ENCODE results near the gene VCL. TPM values are rescaled to one million over a fixed set of nuclear protein-coding genes. Genes with fewer than 3 reads are reported as not detected.

The VCL gene
- polyA plus RNA-seq, 1 donor from 2014 or later: 44.2 TPM

GRCh38 chr10:74099836-74100235 is 101.9 kb downstream of the VCL start:
- Mint-ChIP-seq H3K27me3 (no peaks in the 10 kb centered on the region), H3K4me1 (peaks cover 17 to 20% (median 18%) of the 10 kb centered on the region in 3 donors), H3K4me3 (no peak overlapping the region), H3K9me3 (no peaks in the 10 kb centered on the region), H3K36me3 (peaks cover 19% of the 10 kb centered on the region), H3K27ac (no peak overlapping the region)

GRCh38 chr10:74103560-74104258 is 105.8 kb downstream of the VCL start:
- Mint-ChIP-seq H3K27me3 (no peaks in the 10 kb centered on the region), H3K4me3 (no peak overlapping the region), H3K27ac (peak overlapping the region in 1 of 3 donors; percentile 14)

GRCh38 chr10:74104480-74104879 is 106.6 kb downstream of the VCL start:
- Mint-ChIP-seq H3K27me3 (no peaks in the 10 kb centered on the region), H3K4me3 (no peak overlapping the region), H3K36me3 (peaks cover 8% of the 10 kb centered on the region), H3K9me3 (no peaks in the 10 kb centered on the region), H3K4me1 (peaks cover 0 to 5% (median 0%) of the 10 kb centered on the region in 3 donors), H3K27ac (no peak overlapping the region)

More at GRCh38 chr10:74103560-74104258, 105.8 kb downstream of the VCL start:
- Mint-ChIP-seq H3K36me3 (peaks cover 8% of the 10 kb centered on the region), H3K9me3 (no peaks in the 10 kb centered on the region), H3K4me1 (peaks cover 1 to 12% (median 2%) of the 10 kb centered on the region in 3 donors)

GRCh38 chr10:74104996-74105395 is 107.1 kb downstream of the VCL start:
- Mint-ChIP-seq H3K27me3 (no peaks in the 10 kb centered on the region), H3K9me3 (no peaks in the 10 kb centered on the region), H3K27ac (no peak overlapping the region), H3K4me3 (no peak overlapping the region), H3K4me1 (peaks cover 0 to 5% (median 0%) of the 10 kb centered on the region in 3 donors), H3K36me3 (peaks cover 8% of the 10 kb centered on the region)

GRCh38 chr10:74107391-74107790 is 109.5 kb downstream of the VCL start:
- Mint-ChIP-seq H3K4me1 (peaks cover 0 to 5% (median 1%) of the 10 kb centered on the region in 3 donors), H3K36me3 (peaks cover 12% of the 10 kb centered on the region), H3K27ac (peak overlapping the region in 1 of 3 donors; percentile 36), H3K4me3 (no peak overlapping the region), H3K27me3 (no peaks in the 10 kb centered on the region), H3K9me3 (no peaks in the 10 kb centered on the region)

- no peak overlapping the region for H3K27ac Mint-ChIP-seq
- H3K4me3 Mint-ChIP-seq: no peak overlapping the region
- H3K27me3 Mint-ChIP-seq: no peaks in the 10 kb centered on the region
- H3K4me1 Mint-ChIP-seq: peaks cover 0 to 5% (median 1%) of the 10 kb centered on the region in 3 donors
- no peaks in the 10 kb centered on the region for H3K9me3 Mint-ChIP-seq
- peaks cover 12% of the 10 kb centered on the region for H3K36me3 Mint-ChIP-seq
Measured at GRCh38 chr10:74109452-74109851, 111.5 kb downstream of the VCL start.

GRCh38 chr10:74110120-74110519 is 112.2 kb downstream of the VCL start:
- Mint-ChIP-seq H3K27ac (no peak overlapping the region), H3K4me1 (peaks cover 0 to 5% (median 1%) of the 10 kb centered on the region in 3 donors), H3K36me3 (peaks cover 11% of the 10 kb centered on the region), H3K9me3 (no peaks in the 10 kb centered on the region), H3K27me3 (no peaks in the 10 kb centered on the region), H3K4me3 (no peak overlapping the region)

GRCh38 chr10:74111799-74112198 is 113.9 kb downstream of the VCL start:
- Mint-ChIP-seq H3K27me3 (no peaks in the 10 kb centered on the region), H3K27ac (no peak overlapping the region), H3K4me3 (no peak overlapping the region), H3K36me3 (peaks cover 8% of the 10 kb centered on the region), H3K4me1 (peaks cover 0 to 1% (median 0%) of the 10 kb centered on the region in 3 donors), H3K9me3 (no peaks in the 10 kb centered on the region)

- no peak overlapping the region for H3K27ac Mint-ChIP-seq
- H3K4me1 Mint-ChIP-seq: peaks cover 0 to 1% (median 0%) of the 10 kb centered on the region in 3 donors
- H3K9me3 Mint-ChIP-seq: no peaks in the 10 kb centered on the region
- H3K4me3 Mint-ChIP-seq: no peak overlapping the region
- no peaks in the 10 kb centered on the region for H3K27me3 Mint-ChIP-seq
- H3K36me3 Mint-ChIP-seq: peaks cover 6% of the 10 kb centered on the region
Measured at GRCh38 chr10:74113546-74113945, 115.6 kb downstream of the VCL start.

GRCh38 chr10:74114041-74114448 is 116.1 kb downstream of the VCL start:
- H3K9me3 Mint-ChIP-seq: no peaks in the 10 kb centered on the region
- no peak overlapping the region for H3K27ac Mint-ChIP-seq
- H3K4me3 Mint-ChIP-seq: no peak overlapping the region
- H3K36me3 Mint-ChIP-seq: peaks cover 6% of the 10 kb centered on the region
- H3K27me3 Mint-ChIP-seq: no peaks in the 10 kb centered on the region
- H3K4me1 Mint-ChIP-seq: peaks cover 0 to 1% (median 0%) of the 10 kb centered on the region in 3 donors

- peak overlapping the region in 1 of 3 donors; percentile 64 for H3K27ac Mint-ChIP-seq
- H3K4me1 Mint-ChIP-seq: no peaks in the 10 kb centered on the region
- H3K9me3 Mint-ChIP-seq: no peaks in the 10 kb centered on the region
- no peaks in the 10 kb centered on the region for H3K36me3 Mint-ChIP-seq
- no peak overlapping the region for H3K4me3 Mint-ChIP-seq
- H3K27me3 Mint-ChIP-seq: no peaks in the 10 kb centered on the region
Measured at GRCh38 chr10:74117738-74118137, 119.8 kb downstream of the VCL start.

- Mint-ChIP-seq H3K4me3 (no peak overlapping the region), H3K4me1 (no peaks in the 10 kb centered on the region), H3K27me3 (no peaks in the 10 kb centered on the region), H3K9me3 (no peaks in the 10 kb centered on the region), H3K27ac (peak overlapping the region; percentile 35 to 84 (median 70)), H3K36me3 (no peaks in the 10 kb centered on the region)
Measured at GRCh38 chr10:74118804-74119203, 120.9 kb downstream of the VCL start.

- Mint-ChIP-seq H3K27ac (peak overlapping the region in 1 of 3 donors; percentile 31), H3K4me1 (no peaks in the 10 kb centered on the region), H3K9me3 (no peaks in the 10 kb centered on the region), H3K36me3 (no peaks in the 10 kb centered on the region), H3K4me3 (no peak overlapping the region), H3K27me3 (no peaks in the 10 kb centered on the region)
Measured at GRCh38 chr10:74120911-74121310, 123.0 kb downstream of the VCL start.

GRCh38 chr10:74121368-74121767 is 123.5 kb downstream of the VCL start:
- no peak overlapping the region for H3K4me3 Mint-ChIP-seq

GRCh38 chr10:74122060-74122459 is 124.1 kb downstream of the VCL start:
- H3K4me1 Mint-ChIP-seq: peaks cover 0 to 1% (median 0%) of the 10 kb centered on the region in 3 donors
- no peak overlapping the region for H3K4me3 Mint-ChIP-seq
- H3K27me3 Mint-ChIP-seq: no peaks in the 10 kb centered on the region
- peak overlapping the region in 1 of 3 donors; percentile 56 for H3K27ac Mint-ChIP-seq
- no peaks in the 10 kb centered on the region for H3K9me3 Mint-ChIP-seq
- no peaks in the 10 kb centered on the region for H3K36me3 Mint-ChIP-seq

More at GRCh38 chr10:74121368-74121767, 123.5 kb downstream of the VCL start:
- Mint-ChIP-seq H3K9me3 (no peaks in the 10 kb centered on the region), H3K36me3 (no peaks in the 10 kb centered on the region), H3K4me1 (no peaks in the 10 kb centered on the region), H3K27me3 (no peaks in the 10 kb centered on the region), H3K27ac (peak overlapping the region in 2 of 3 donors; percentile 49 to 56)

GRCh38 chr10:74123081-74123480 is 125.2 kb downstream of the VCL start:
- no peaks in the 10 kb centered on the region for H3K9me3 Mint-ChIP-seq
- H3K4me3 Mint-ChIP-seq: no peak overlapping the region
- no peak overlapping the region for H3K27ac Mint-ChIP-seq
- no peaks in the 10 kb centered on the region for H3K27me3 Mint-ChIP-seq
- H3K4me1 Mint-ChIP-seq: peaks cover 0 to 2% (median 0%) of the 10 kb centered on the region in 3 donors
- no peaks in the 10 kb centered on the region for H3K36me3 Mint-ChIP-seq

Measured in IgD-negative memory B cell (primary cell).